Measurements from ENCODE around the gene SLC12A6. TPM values are rescaled to one million over a fixed set of nuclear protein-coding genes. Genes with fewer than 3 reads are reported as not detected.
"Not testable (repeated sequence)": the region's sequence is repeated elsewhere in the genome, so short reads cannot be mapped to it uniquely, and the experiment has no call there.

SLC12A6 gene
- total RNA-seq, 4 donors from 2014 or later = 9.2 to 52.6 (median 26.9) TPM

DNA sequence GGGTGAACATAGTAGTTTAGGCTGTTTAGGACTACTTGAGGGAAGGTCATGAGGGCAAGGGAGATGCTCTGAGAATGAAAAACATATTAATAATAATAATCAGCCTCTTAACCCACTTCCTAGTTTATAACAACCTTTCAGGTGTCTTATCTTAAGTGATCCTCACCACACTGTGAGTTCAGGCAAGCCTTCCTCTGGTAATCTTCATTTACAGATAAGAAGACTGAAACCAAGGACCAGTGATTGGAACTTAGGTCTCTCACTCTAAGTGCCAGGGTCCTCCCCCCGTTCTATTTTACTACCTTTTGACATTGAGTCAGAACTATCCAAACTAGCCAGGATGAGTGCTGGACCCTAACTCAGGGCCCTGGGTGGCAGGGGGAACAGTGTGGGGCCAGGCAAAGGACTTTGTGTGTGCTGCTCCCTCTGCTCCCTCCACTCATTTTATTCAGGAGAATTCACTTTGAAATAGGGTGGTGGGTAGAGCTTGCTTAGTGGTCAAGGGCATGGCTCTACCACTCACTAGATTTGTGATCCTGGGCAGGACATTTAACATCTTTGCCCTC is 11.2 kb upstream of the SLC12A6 start:
- Histone ChIP-seq H3K4me1 (no peaks in the 10 kb centered on the region), H3K9me3 (no peaks in the 10 kb centered on the region), H3K4me3 (no peak overlapping the region), H3K36me3 (no peaks in the 10 kb centered on the region), H3K27me3 (no peaks in the 10 kb centered on the region), H3K27ac (no peak overlapping the region)
- 26% methylated on average over 1 of the region's 1 CpG; no CpG with 5 or more reads in 1 of the 2 donors for WGBS, 2 donors (ENCODE audit: low coverage in 1 of 2)
- no peak for DNase-seq
- intact Hi-C loops (cut with DNase I; ENCODE audit: low total_unique reads) = loop anchor here (10.0 kb wide), 1 partner anchor 244 kb away; the partner anchor contains the start of genes EMC7 and PGBD4
- in situ Hi-C loops (cut with MboI; ENCODE audit: low pct_ligation_motif_present in 1 of 4, low pct_unique_long_range_greater_than_20kb in 1 of 4, low sequenced_read_pairs in 3 of 4) = loop anchor here in 2 of 4 donors (10.0 to 25.0 kb wide), 2 partner anchors 104 to 262 kb away; no protein-coding TSS in a partner anchor
- TF ChIP-seq POLR2A (IDR thresholded peaks at IDR 0.05) (no peak), CTCF (IDR thresholded peaks at IDR 0.05) (no peak), EP300 (IDR thresholded peaks at IDR 0.05; ENCODE audit: low read depth) (no peak), POLR2AphosphoS5 (IDR thresholded peaks at IDR 0.05) (no peak)

- in situ Hi-C loops (cut with MboI; ENCODE audit: low pct_ligation_motif_present in 1 of 4, low pct_unique_long_range_greater_than_20kb in 1 of 4, low sequenced_read_pairs in 3 of 4) (loop anchor here in 2 of 4 donors (10.0 to 25.0 kb wide), 2 partner anchors 103 to 261 kb away; no protein-coding TSS in a partner anchor), intact Hi-C loops (cut with DNase I; ENCODE audit: low total_unique reads) (loop anchor here (10.0 kb wide), 1 partner anchor 243 kb away; the partner anchor contains the start of genes EMC7 and PGBD4)
- Histone ChIP-seq H3K27ac (no peak overlapping the region), H3K36me3 (no peaks in the 10 kb centered on the region), H3K9me3 (no peaks in the 10 kb centered on the region), H3K27me3 (no peaks in the 10 kb centered on the region), H3K4me1 (no peaks in the 10 kb centered on the region), H3K4me3 (no peak overlapping the region)
- WGBS, 2 donors (ENCODE audit: low coverage in 1 of 2) = 70 to 85% methylated on average over 4 to 12 of the region's 13 CpGs
- TF ChIP-seq POLR2A (IDR thresholded peaks at IDR 0.05) = no peak
- no peak for TF ChIP-seq POLR2AphosphoS5 (IDR thresholded peaks at IDR 0.05)
- no peak for TF ChIP-seq EP300 (IDR thresholded peaks at IDR 0.05; ENCODE audit: low read depth)
- TF ChIP-seq CTCF (IDR thresholded peaks at IDR 0.05) = no peak
- DNase-seq = no peak
Measured at GRCh38 chr15:34347951-34348638, 10.5 kb upstream of the SLC12A6 start.

DNA sequence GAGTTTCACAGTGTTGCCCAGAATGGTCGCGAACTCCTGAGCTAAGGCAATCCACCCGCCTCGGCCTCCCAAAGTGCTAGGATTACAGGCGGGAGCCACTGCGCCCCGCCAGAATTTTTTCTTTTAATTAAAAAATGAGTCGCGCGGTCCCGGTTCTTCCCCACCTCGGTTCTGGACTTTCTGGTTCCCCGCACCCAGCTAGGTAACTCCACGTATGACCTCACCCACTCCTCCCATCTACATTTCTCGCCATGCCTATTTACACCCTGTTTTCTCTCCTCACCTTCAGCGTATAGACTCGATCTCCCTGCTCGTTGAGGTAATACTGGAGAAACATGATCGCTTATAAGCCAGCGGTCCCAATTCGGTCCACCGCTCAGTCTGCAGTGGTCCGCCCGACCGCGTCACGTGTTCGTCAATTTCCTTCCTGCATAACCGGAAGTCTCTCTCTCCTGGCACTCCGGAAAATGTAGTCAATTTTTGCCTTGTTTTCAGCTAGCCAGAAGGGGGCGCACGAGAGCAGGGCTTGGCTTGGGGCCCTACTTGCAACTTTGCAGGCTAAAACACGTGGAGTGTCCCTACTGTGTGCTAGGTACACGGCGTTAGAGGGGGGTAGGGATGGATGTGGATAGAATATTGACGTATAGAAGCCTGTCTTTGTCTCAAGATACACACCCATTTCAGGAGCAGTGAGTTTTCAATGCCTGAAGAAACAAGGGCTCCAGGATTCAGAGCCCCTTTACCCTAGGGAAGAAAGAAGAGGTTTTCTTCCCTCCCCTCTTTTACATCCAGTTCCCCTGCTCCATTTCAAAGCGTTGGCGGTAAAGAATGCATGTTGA is 5.4 kb upstream of the SLC12A6 start, which contains the start of the genes NOP10 and NUTM1:
TSS of gene NOP10 (minus strand) at position 400 of the 839 bp plus-strand sequence. CDS start at position 337, 63 bp downstream.
TSS of gene NUTM1 (plus strand) at position 579 of the 839 bp plus-strand sequence. CDS start 382 bp downstream, outside the sequence.
- WGBS, 2 donors (ENCODE audit: low coverage in 1 of 2) = 1 to 2% methylated on average over 15 to 38 of the region's 38 CpGs
- in situ Hi-C loops (cut with MboI; ENCODE audit: low pct_ligation_motif_present in 1 of 4, low pct_unique_long_range_greater_than_20kb in 1 of 4, low sequenced_read_pairs in 3 of 4) = loop anchor here in 2 of 4 donors (10.0 to 25.0 kb wide), 2 partner anchors 98 to 256 kb away; no protein-coding TSS in a partner anchor
- peak; percentile 93 for DNase-seq
- Histone ChIP-seq H3K9me3 (no peaks in the 10 kb centered on the region), H3K27me3 (no peaks in the 10 kb centered on the region), H3K4me3 (peak within 1 kb of the TSS; percentile 75 to 98 (median 87)), H3K36me3 (no peaks in the 10 kb centered on the region), H3K4me1 (peaks cover 0 to 26% (median 8%) of the 10 kb centered on the region in 4 donors), H3K27ac (peak within 1 kb of the TSS; percentile 89 to 99 (median 94))
- intact Hi-C loops (cut with DNase I; ENCODE audit: low total_unique reads) = loop anchor here (10.0 kb wide), 1 partner anchor 238 kb away; the partner anchor contains the start of genes EMC7 and PGBD4
- no peak for TF ChIP-seq EP300 (IDR thresholded peaks at IDR 0.05; ENCODE audit: low read depth)
- TF ChIP-seq POLR2AphosphoS5 (IDR thresholded peaks at IDR 0.05) = peak; percentile 87 to 93 (median 92)
- TF ChIP-seq CTCF (IDR thresholded peaks at IDR 0.05) = peak; percentile 91 to 99 (median 97)
- TF ChIP-seq POLR2A (IDR thresholded peaks at IDR 0.05) = peak; percentile 85

DNA sequence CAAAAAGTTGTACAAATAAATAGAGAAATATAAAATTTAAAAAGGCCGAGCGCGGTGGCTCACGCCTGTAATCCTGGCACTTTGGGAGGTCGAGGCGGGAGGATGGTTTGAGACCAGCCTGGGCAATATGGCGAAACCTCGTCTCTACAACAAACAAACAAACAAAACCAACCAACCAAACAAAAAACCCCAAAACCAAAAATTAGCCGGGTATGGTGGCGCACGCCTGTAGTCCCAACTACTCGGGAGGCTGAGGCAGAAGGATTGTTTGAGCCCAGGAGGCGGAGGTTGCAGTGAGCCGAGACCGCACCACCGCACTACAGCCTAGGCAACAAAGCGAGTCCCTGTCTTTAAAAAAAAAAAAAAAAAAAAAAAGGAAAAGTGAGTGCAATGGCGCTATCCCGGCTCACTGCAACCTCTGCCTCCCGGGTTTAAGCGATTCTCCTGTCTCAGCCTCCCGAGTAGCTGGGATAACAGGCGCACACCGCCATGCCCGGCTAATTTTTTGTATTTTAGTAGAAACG is 4.7 kb upstream of the SLC12A6 start:
- H3K27ac ChIP-seq = peak overlapping the region; percentile 89 to 99 (median 94)
- H3K27me3 ChIP-seq, H3K36me3 ChIP-seq, DNase-seq, H3K9me3 ChIP-seq: not testable (repeated sequence)
- peak overlapping the region; percentile 75 to 98 (median 87) for H3K4me3 ChIP-seq
- 0 to 30% methylated on average over 3 to 26 of the region's 26 CpGs for WGBS, 2 donors (ENCODE audit: low coverage in 1 of 2)
- peaks cover 0 to 26% (median 8%) of the 10 kb centered on the region in 4 donors for H3K4me1 ChIP-seq
- in situ Hi-C loops (cut with MboI; ENCODE audit: low pct_ligation_motif_present in 1 of 4, low pct_unique_long_range_greater_than_20kb in 1 of 4, low sequenced_read_pairs in 3 of 4) (loop anchor here in 2 of 4 donors (10.0 to 25.0 kb wide), 2 partner anchors 97 to 255 kb away; no protein-coding TSS in a partner anchor), intact Hi-C loops (cut with DNase I; ENCODE audit: low total_unique reads) (loop anchor here (10.0 kb wide), 1 partner anchor 237 kb away; the partner anchor contains the start of genes EMC7 and PGBD4)

Measured in transverse colon (tissue), 4 donors.